Small intestine (tissue), 16 donors: ENCODE data around the gene UCK2. TPM values are rescaled to one million over a fixed set of nuclear protein-coding genes. Genes with fewer than 3 reads are reported as not detected.
"Not testable (repeated sequence)": the region's sequence is repeated elsewhere in the genome, so short reads cannot be mapped to it uniquely, and the experiment has no call there.

Source experiments
- DNase-seq, 2 donors: peaks; one replicate each; pipeline versions ENCODE4 v3.0.0 to v3.0.0-alpha.2; 2013
- FAIRE-seq: peaks from 2 replicates; lab custom pipeline; 2012; peaks lifted over from hg19 to GRCh38; lab: Jason Lieb, UNC
- H3K27ac ChIP-seq, 3 donors: one replicate each; pipeline ENCODE4 v1.5.1; 2013; ENCODE audit warnings: low read length in 2 of 3, mild to moderate bottlenecking in 2 of 3, control low read depth in 1 of 3, inconsistent platforms in 1 of 3, low read depth in 1 of 3, moderate library complexity in 1 of 3
- H3K27me3 ChIP-seq, 3 donors: one replicate each; pipeline ENCODE4 v1.6.1; 2013; ENCODE audit warnings: low read length in 3 of 3, inconsistent platforms in 1 of 3; ENCODE audit not compliant: control insufficient read depth in 3 of 3, insufficient read depth in 3 of 3
- H3K36me3 ChIP-seq, 3 donors: one replicate each; pipeline ENCODE4 v1.6.1; 2013; ENCODE audit warnings: low read length in 3 of 3, inconsistent platforms in 1 of 3, low read depth in 1 of 3, mild to moderate bottlenecking in 1 of 3, moderate library complexity in 1 of 3; ENCODE audit not compliant: control insufficient read depth in 3 of 3, insufficient read depth in 2 of 3
- H3K4me1 ChIP-seq, 3 donors: one replicate each; pipeline ENCODE4 v1.6.1; 2013; ENCODE audit warnings: low read length in 2 of 3, inconsistent platforms in 1 of 3, low read depth in 1 of 3, mild to moderate bottlenecking in 1 of 3, moderate library complexity in 1 of 3; ENCODE audit not compliant: control insufficient read depth in 3 of 3, insufficient read depth in 2 of 3
- H3K4me3 ChIP-seq, 3 donors: one replicate each; pipeline ENCODE4 v1.5.1; 2013; ENCODE audit warnings: low read length in 3 of 3, control low read depth in 1 of 3, inconsistent platforms in 1 of 3, low read depth in 1 of 3, mild to moderate bottlenecking in 1 of 3, moderate library complexity in 1 of 3
- H3K9me3 ChIP-seq, 2 donors: one replicate each; pipeline ENCODE4 v1.6.1; 2013; ENCODE audit warnings: low read depth in 1 of 2, low read length in 1 of 2; ENCODE audit not compliant: control insufficient read depth in 2 of 2, insufficient read depth in 1 of 2
- WGBS, 3 donors: extraction: QIAGEN DNeasy Blood & Tissue Kit; methylation state at CpG; one replicate each; pipeline ENCODE4 v1.1.7; 2013; 5-methylcytosine and 5-hydroxymethylcytosine counted together
- long read RNA-seq, 10 donors: transcript quantifications; one replicate each; lab custom pipeline, GENCODE V29; 2026
- polyA plus RNA-seq, 4 donors: library from polyadenylated mRNA; stranded (reverse) in 3 of 4; unstranded in 1 of 4; fragments of 200-250 nt in 3 of 4; fragments of 120-200 nt in 1 of 4; gene quantifications; one replicate each; pipeline versions ENCODE4 v1.2.1 to v1.2.3, GENCODE V29; 2013
- donor health status: healthy with polysubstance abuse.
- donor health status: control.
- donor health status: control.
- donor health status: Bipolar disorder and iron deficiency.
- donor health status: healthy.

The UCK2 gene
- 10 to 100 TPM; 22.2 to 37.6 (median 35.5) TPM for polyA plus RNA-seq
- long read RNA-seq, donor 1, result 0 reads
- long read RNA-seq, donor 2, partial matches to known transcripts, result 0 of 2 reads
- long read RNA-seq, donor 2, other reads (novel, unspliced or antisense), result 0 of 2 reads
- long read RNA-seq, donor 3, full-length matches to known transcripts, result 4 of 4 reads
- long read RNA-seq, donor 3, partial matches to known transcripts, result 0 of 4 reads
- long read RNA-seq, donor 3, other reads (novel, unspliced or antisense), result 0 of 4 reads
- long read RNA-seq, donor 4, result 0 reads
- long read RNA-seq, donor 5, partial matches to known transcripts, result 0 of 2 reads
- long read RNA-seq, donor 5, other reads (novel, unspliced or antisense), result 0 of 2 reads
- long read RNA-seq, donor 6, full-length matches to known transcripts, result 9 of 9 reads
- long read RNA-seq, donor 6, partial matches to known transcripts, result 0 of 9 reads
- long read RNA-seq, donor 6, other reads (novel, unspliced or antisense), result 0 of 9 reads
- long read RNA-seq, donor 7, result 0 reads
- long read RNA-seq, donor 8, partial matches to known transcripts, result 0 of 1 reads
- long read RNA-seq, donor 8, other reads (novel, unspliced or antisense), result 0 of 1 reads
- long read RNA-seq, donor 9, partial matches to known transcripts, result 0 of 2 reads
- long read RNA-seq, donor 9, other reads (novel, unspliced or antisense), result 0 of 2 reads
- long read RNA-seq, donor 10, full-length matches to known transcripts, result 13 of 13 reads
- long read RNA-seq, donor 10, partial matches to known transcripts, result 0 of 13 reads
- long read RNA-seq, donor 10, other reads (novel, unspliced or antisense), result 0 of 13 reads

DNA sequence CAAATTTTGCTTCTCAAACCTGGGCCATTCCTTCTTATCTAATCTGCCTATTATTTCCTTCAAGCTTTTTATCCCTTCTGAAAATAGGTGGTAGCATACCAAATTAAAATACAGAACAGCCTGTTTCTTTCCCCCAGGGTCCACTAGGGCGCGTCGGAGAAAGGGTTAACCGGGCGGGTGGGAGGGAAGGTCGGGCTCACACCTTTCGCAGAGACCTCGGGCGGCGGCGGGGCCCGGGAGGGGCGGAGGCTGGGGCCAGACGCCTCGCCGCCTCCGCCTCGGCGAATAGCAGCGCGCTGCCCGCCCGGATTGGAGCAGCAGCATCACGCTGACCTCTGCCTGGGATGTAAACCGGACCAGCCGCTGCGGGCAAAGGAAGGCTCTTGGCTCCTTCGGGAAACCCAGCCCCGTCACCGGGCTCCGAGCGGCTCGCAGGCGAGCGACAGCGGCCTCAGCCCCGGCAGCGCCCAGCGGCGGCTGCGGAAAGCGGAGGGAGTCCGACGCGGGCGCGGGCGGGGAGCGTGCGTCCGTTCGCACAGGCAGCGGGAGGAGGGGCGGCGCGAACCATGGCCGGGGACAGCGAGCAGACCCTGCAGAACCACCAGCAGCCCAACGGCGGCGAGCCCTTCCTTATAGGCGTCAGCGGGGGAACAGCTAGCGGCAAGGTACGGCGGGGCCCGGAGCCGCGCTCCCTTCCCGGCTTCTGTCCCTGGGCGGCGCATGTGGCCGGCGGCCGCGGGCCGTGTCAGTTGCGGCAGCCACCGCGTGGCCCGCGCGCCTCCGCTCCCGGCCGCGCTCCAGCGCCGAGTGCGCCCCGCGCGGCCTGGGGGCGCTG lies at the start of gene UCK2:
TSS of gene UCK2 (plus strand) at position 347 of the 835 bp plus-strand sequence. CDS start at position 567, 220 bp downstream.
- peaks cover 0 to under 1% (median 0%) of the 10 kb centered on the region in 3 donors for H3K36me3 ChIP-seq
- H3K4me1 ChIP-seq, result peaks cover 0 to 3% (median 3%) of the 10 kb centered on the region in 3 donors
- H3K27ac ChIP-seq, result peak within 1 kb of the TSS; percentile 70 to 87 (median 76)
- no peaks in the 10 kb centered on the region for H3K27me3 ChIP-seq
- peak; percentile 82 to 91 for DNase-seq
- no peaks in the 10 kb centered on the region for H3K9me3 ChIP-seq
- 0 to 1% (median 0%) methylated on average over 60 to 94 of the region's 94 CpGs for WGBS, 3 donors
- peak within 1 kb of the TSS; percentile 69 to 92 (median 80) for H3K4me3 ChIP-seq
- FAIRE-seq, result no peak

DNA sequence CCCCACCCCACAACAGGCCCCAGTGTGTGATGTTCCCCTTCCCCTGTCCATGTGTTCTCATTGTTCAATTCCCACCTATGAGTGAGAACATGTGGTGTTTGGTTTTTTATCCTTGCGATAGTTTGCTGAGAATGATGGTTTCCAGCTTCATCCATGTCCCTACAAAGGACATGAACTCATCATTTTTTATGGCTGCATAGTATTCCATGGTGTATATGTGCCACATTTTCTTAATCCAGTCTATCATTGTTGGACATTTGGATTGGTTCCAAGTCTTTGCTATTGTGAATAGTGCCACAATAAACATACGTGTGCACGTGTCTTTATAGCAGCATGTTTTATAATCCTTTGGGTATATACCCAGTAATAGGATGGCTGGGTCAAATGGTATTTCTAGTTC lies 49.2 kb upstream of the UCK2 start:
- not testable (repeated sequence) for H3K4me1 ChIP-seq
- WGBS, 3 donors, result 91% methylated on average over 2 of the region's 3 CpGs; no CpG with 5 or more reads in 2 of the 3 donors

DNA sequence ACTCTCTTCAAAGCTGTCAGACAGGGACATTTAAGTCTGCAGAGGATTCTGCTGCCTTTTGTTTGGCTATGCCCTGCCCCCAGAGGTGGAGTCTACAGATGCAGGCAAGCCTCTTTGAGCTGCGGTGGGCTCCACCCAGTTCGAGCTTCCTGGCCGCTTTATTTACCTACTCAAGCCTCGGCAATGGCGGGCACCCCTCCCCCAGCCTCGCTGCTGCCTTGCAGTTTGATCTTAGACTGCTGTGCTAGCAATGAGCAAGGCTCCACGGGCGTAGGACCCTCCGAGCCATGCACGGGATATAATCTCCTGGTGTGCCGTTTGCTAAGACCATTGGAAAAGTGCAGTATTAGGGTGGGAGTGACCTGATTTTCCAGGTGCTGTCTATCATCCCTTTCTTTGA lies 43.9 kb upstream of the UCK2 start:
- not testable (repeated sequence) for FAIRE-seq, DNase-seq, H3K36me3 ChIP-seq, H3K27ac ChIP-seq, H3K9me3 ChIP-seq, H3K4me3 ChIP-seq, H3K4me1 ChIP-seq, H3K27me3 ChIP-seq
- WGBS, 3 donors, result 91 to 98% (median 94%) methylated on average over 11 of the region's 11 CpGs

More for the DNA sequence above, 49.2 kb upstream of the UCK2 start:
- not testable (repeated sequence) for H3K36me3 ChIP-seq, H3K4me3 ChIP-seq, FAIRE-seq, DNase-seq, H3K9me3 ChIP-seq, H3K27me3 ChIP-seq, H3K27ac ChIP-seq

DNA sequence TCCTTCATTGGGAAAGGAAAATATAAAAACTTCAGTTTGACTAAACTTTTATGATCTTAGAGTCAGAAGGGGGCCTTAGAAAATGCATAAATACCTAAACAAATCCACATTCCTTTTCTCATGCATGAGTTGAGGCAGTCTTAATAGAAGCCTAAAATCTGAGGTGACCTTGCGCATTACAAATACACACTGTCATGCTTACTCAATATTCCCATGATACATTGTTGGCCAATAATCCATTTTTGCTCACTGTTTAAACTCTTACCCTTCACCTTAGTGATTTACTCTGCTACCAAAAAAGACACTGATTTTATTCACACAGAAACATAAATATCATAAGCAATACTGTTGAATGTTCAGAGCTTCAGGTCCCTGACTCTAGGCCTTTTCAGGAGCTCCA lies 39.7 kb upstream of the UCK2 start:
- Histone ChIP-seq H3K27me3 (no peaks in the 10 kb centered on the region), H3K4me3 (no peak overlapping the region), H3K4me1 (no peaks in the 10 kb centered on the region), H3K27ac (no peak overlapping the region), H3K9me3 (peaks cover 0 to 3% of the 10 kb centered on the region in 2 donors), H3K36me3 (no peaks in the 10 kb centered on the region)
- 95 to 100% (median 100%) methylated on average over 1 of the region's 1 CpG for WGBS, 3 donors
- DNase-seq (no peak), FAIRE-seq (no peak)

DNA sequence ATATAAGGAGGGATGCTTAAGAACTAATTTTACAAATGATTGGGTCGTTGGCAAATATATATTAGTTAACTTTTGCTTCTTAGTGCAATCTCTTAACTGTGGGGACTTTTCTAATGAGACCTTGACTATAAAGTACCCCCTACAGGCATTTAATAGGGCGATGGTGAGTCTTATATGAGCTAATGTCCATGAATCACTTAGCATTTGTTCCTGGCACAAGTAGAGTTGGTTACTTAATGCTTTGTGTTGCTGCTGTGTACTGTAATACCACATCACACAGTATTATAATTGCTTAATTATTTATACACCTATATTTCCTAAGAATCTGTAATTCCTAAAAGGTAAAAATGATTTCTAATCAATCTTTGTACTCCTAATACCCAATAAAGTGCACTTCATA lies 33.5 kb upstream of the UCK2 start:
- FAIRE-seq, result no peak
- WGBS, 3 donors, result 65 to 68% (median 66%) methylated on average over 2 of the region's 2 CpGs

DNA sequence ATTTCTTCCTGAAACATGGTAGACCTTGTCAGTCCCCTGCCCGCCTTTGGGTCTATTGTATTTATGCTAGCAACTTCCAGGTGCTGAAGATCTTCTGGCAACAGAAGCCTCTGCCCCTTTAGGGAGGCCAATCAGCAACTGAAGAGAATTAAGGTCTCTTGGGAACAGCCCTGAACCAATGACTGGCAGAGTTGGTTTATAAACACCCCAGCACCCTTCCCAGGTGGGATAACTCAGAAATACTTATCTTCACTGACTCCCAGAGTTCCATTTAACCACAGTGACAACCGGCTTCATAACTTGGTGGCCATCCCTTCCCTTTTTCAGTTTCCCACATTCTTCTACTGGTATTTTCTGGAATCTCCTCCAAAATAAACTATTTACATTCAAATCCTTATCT lies 31.5 kb upstream of the UCK2 start:
- Histone ChIP-seq H3K4me3 (no peak overlapping the region), H3K27ac (no peak overlapping the region), H3K9me3 (no peaks in the 10 kb centered on the region), H3K4me1 (no peaks in the 10 kb centered on the region), H3K36me3 (no peaks in the 10 kb centered on the region), H3K27me3 (no peaks in the 10 kb centered on the region)
- FAIRE-seq, result no peak
- DNase-seq, result no peak
- 80 to 91% (median 90%) methylated on average over 2 of the region's 2 CpGs for WGBS, 3 donors

More for the DNA sequence above, 33.5 kb upstream of the UCK2 start:
- no peaks in the 10 kb centered on the region for H3K4me1 ChIP-seq
- H3K9me3 ChIP-seq, result no peaks in the 10 kb centered on the region
- no peak for DNase-seq
- no peak overlapping the region for H3K4me3 ChIP-seq
- no peaks in the 10 kb centered on the region for H3K36me3 ChIP-seq
- H3K27me3 ChIP-seq, result no peaks in the 10 kb centered on the region
- H3K27ac ChIP-seq, result no peak overlapping the region

DNA sequence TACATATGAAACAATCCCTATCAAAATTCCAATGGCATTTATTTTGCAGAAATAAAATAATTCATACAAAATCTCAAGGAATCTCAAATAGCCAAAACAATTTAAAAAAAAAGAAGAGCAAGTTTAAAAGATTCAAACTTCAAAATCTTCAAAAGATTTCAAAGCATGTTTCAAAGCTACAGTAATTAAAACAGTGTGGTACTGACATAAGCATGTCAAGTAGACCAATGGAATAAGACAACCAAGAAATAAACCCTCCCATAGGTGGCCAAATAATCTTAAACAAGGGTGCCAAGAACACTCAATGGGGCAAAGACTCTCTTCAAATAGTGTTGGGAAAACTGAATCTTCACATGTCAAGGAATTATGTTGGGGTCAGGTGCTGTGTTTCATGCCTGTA lies 28.0 kb upstream of the UCK2 start:
- no peak for FAIRE-seq
- H3K4me3 ChIP-seq, result no peak overlapping the region
- no peaks in the 10 kb centered on the region for H3K27me3 ChIP-seq
- H3K4me1 ChIP-seq, result no peaks in the 10 kb centered on the region
- no peak overlapping the region for H3K27ac ChIP-seq
- no peak for DNase-seq
- peaks cover 0 to 2% of the 10 kb centered on the region in 2 donors for H3K9me3 ChIP-seq
- no peaks in the 10 kb centered on the region for H3K36me3 ChIP-seq

DNA sequence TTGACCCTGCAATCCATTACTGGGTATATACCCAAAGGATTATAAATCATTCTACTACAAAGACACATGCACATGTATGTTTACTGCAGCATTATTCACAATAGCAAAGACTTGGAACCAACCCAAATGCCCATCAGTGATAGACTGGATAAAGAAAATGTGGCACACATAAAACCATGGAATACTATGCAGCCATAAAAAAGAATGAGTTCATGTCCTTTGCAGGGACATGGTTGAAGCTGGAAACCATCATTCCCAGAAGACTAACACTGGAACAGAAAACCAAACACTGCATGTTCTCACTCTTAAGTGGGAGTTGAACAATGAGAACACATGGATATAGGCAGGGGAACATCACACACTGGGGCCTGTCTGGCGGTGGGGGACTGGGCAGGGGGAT lies 22.9 kb upstream of the UCK2 start:
- not testable (repeated sequence) for H3K9me3 ChIP-seq, H3K27ac ChIP-seq, H3K4me1 ChIP-seq, H3K36me3 ChIP-seq, DNase-seq, H3K27me3 ChIP-seq, FAIRE-seq, H3K4me3 ChIP-seq
- 74 to 83% (median 80%) methylated on average over 1 of the region's 1 CpG for WGBS, 3 donors
